H1 (cell line): ENCODE results near the gene PINLYP.

Experiments used
- CTCF ChIP-seq, 3 experiments: IDR thresholded peaks; 1 replicate in 2 of 3; 2 replicates in 1 of 3; pipeline versions ENCODE4 v1.5.1 to v1.6.1; 2011; ENCODE audit warnings: low read length in 3 of 3, mild to moderate bottlenecking in 3 of 3, inconsistent platforms in 2 of 3, low read depth in 1 of 3, moderate library complexity in 1 of 3; ENCODE audit not compliant: insufficient read depth in 1 of 3; ENCODE audit errors: control extremely low read depth in 1 of 3
- POLR2AphosphoS5 ChIP-seq: IDR thresholded peaks from 2 replicates; pipeline ENCODE4 v1.6.1; 2011; ENCODE audit warnings: low read depth, low read length
- RXRA ChIP-seq: IDR thresholded peaks from 2 replicates; pipeline ENCODE4 v1.6.1; 2011; ENCODE audit warnings: low read depth, mild to moderate bottlenecking, low read length, moderate library complexity; ENCODE audit not compliant: insufficient read depth
- SP1 ChIP-seq: IDR thresholded peaks from 2 replicates; pipeline ENCODE4 v1.6.1; 2011; ENCODE audit warnings: low read depth, low read length
- TEAD4 ChIP-seq: IDR thresholded peaks from 2 replicates; pipeline ENCODE4 v1.6.1; 2012; ENCODE audit warnings: low read depth, low read length, inconsistent platforms, mixed read lengths
- ZNF274 ChIP-seq: IDR thresholded peaks from 2 replicates; pipeline ENCODE4 v1.7.0; 2012; ENCODE audit warnings: low read length, borderline replicate concordance; ENCODE audit errors: extremely low read depth
- TF ChIP-seq, protein P1 (sequence below): IDR thresholded peaks from 2 replicates; pipeline ENCODE4 v1.6.1; 2012; ENCODE audit warnings: low read length, inconsistent platforms

DNA sequence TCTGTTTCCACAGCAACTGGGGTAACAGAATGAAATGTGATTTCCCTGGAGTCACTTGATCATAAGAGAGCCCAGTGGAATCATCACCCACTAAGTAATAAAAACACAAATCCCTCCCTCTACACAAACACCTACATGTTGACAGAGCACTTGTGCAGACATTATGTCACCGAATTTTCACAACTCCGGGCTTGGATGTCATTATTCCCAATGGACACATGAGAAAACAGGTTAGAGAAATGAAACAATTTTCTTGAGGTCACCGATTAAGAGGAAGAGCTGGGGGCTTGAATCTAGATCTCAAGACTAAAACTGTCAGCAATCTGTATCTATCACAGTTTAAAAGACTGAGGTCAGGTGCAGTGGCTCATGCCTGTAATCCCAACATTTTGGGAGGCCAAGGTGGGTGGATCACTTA, 3.4 kb upstream of the PINLYP start:
- TF ChIP-seq SP1: no peak
- no peak for TF ChIP-seq CTCF (IDR thresholded peaks at IDR 0.05; ENCODE audit: control extremely low read depth in 1 of 3, insufficient read depth in 1 of 3, low read depth in 1 of 3, low read length in 3 of 3)
- no peak for TF ChIP-seq ZNF274
- no peak for TF ChIP-seq TEAD4
- no peak for TF ChIP-seq RXRA
- TF ChIP-seq, protein P1, sequence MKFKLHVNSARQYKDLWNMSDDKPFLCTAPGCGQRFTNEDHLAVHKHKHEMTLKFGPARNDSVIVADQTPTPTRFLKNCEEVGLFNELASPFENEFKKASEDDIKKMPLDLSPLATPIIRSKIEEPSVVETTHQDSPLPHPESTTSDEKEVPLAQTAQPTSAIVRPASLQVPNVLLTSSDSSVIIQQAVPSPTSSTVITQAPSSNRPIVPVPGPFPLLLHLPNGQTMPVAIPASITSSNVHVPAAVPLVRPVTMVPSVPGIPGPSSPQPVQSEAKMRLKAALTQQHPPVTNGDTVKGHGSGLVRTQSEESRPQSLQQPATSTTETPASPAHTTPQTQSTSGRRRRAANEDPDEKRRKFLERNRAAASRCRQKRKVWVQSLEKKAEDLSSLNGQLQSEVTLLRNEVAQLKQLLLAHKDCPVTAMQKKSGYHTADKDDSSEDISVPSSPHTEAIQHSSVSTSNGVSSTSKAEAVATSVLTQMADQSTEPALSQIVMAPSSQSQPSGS: no peak
- no peak for TF ChIP-seq POLR2AphosphoS5
